HG02970 (cell line): ENCODE results near the gene SLC6A9.

Experiments
- ATAC-seq: cut with Tn5 transposase; IDR thresholded peaks from one replicate; pipeline ENCODE4 v1.9.1; 2021; ENCODE audit warnings: mild to moderate bottlenecking, moderate library complexity, moderate number of reproducible peaks; ENCODE audit not compliant: unreplicated experiment, low FRiP score

The SLC6A9 gene

GRCh38 chr1:44031252-44032169, at the start of gene SLC6A9:
Gene SLC6A9 (minus strand): TSS chr1:44031462. CDS start chr1:44024277, 7,185 bp downstream.
- no peak for ATAC-seq

DNA sequence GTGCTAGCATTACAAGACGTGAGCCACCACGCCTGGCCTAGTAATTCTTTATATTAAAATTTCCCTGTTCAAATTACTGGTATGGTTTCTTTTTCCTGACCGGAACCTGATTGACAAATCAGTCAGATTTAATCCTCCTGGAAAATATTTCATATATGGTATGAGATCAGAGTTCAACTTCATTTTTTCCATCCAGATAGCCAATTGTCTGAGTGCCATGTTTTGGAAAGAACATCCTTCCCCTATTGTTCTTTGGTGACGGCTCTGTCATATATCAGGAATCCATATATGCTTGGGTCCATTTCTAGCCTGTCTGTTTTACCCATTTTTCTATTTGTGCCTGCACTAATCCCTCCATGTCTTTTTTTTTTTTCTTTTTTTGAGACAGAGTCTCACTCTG, 48.3 kb upstream of the SLC6A9 start:
- no peak for ATAC-seq

DNA sequence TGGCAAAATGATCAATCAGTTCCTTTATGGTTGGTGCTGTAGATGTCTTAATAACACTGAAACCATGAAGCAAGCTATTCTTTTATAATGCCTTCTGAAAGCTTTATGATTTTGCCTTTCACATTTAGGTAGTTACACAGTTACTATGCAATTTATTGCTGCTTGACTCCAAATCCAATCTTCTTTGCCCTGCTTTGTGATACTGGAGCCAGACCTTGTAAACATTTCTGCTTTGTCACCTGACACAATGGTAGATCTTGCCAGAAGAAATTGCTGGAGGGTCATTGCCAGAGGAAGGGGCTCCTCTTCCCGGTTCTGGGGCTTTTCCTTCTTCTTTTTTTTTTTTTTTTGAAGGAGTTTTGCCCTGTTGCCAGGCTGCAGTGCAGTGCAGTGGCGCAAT, 46.8 kb upstream of the SLC6A9 start:
- no peak for ATAC-seq

GRCh38 chr1:44077421-44077820, 46.2 kb upstream of the SLC6A9 start:
- ATAC-seq: no peak

DNA sequence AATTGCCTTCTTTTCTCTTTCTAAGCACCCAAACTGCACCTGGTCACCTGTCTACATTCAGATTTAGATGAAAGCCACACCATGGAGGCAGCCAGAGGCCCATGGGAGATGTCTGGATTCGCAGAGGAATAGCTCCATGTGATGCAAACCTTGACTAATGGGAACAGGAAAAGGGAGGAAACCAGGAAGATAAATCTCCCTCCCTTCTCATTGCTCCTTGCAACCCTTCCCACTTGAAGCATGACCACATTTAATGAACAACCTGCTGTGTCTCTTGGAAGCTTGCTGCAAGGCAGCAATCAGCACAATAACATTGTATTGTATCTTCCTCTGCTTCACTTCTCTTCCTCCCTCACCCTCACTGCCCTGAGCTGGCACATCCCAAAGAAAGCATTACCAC, 44.8 kb upstream of the SLC6A9 start:
- no peak for ATAC-seq

DNA sequence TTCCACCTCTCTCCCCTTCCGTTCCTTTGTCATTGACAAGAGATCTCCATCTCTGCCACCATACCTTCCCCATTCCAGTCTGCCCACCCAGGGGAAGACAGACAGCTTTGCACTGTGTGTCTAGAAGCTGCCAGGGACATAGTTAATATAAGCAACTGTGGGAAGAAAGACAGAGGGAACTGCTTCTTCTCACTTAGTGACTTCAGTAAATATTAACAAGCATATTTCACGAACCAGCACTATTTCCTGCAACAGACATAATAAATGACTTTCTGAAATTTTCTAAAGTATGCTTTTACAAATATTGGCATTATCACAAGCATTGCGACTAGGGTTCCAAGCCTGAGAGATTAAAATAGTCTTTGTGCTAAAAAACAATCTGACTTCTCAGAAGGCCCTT, 43.2 kb upstream of the SLC6A9 start:
- no peak for ATAC-seq

GRCh38 chr1:44073528-44073927, 42.3 kb upstream of the SLC6A9 start:
- no peak for ATAC-seq

- no peak for ATAC-seq
Observed at GRCh38 chr1:44072821-44073220, 41.6 kb upstream of the SLC6A9 start.

- no peak for ATAC-seq
Observed at GRCh38 chr1:44072204-44072603, 40.9 kb upstream of the SLC6A9 start.

GRCh38 chr1:44071461-44071860, 40.2 kb upstream of the SLC6A9 start:
- ATAC-seq: no peak

DNA sequence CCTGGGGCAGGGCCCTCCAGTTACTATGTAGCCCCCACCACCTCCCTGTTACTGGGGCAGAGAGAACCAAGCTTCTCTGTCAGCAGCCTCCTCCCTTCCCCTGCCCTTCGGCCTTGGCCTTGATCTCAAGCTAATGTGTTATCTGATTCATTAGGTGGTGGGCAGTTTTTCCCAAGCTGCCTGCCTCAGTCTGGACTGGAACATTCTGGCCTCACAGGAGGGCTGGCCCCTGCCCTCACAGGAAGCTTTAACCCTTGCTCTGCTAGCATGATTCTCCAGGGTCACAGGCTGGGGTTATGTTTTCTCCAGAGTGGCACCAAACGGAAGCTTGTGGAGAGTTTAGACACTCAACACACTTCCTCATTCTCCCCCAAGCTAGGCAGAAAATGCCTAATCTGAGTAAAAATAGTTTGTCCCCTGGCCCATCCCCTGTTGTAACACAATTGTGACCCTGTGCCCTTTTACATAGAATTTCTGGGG, 37.2 kb upstream of the SLC6A9 start:
- ATAC-seq: no peak

DNA sequence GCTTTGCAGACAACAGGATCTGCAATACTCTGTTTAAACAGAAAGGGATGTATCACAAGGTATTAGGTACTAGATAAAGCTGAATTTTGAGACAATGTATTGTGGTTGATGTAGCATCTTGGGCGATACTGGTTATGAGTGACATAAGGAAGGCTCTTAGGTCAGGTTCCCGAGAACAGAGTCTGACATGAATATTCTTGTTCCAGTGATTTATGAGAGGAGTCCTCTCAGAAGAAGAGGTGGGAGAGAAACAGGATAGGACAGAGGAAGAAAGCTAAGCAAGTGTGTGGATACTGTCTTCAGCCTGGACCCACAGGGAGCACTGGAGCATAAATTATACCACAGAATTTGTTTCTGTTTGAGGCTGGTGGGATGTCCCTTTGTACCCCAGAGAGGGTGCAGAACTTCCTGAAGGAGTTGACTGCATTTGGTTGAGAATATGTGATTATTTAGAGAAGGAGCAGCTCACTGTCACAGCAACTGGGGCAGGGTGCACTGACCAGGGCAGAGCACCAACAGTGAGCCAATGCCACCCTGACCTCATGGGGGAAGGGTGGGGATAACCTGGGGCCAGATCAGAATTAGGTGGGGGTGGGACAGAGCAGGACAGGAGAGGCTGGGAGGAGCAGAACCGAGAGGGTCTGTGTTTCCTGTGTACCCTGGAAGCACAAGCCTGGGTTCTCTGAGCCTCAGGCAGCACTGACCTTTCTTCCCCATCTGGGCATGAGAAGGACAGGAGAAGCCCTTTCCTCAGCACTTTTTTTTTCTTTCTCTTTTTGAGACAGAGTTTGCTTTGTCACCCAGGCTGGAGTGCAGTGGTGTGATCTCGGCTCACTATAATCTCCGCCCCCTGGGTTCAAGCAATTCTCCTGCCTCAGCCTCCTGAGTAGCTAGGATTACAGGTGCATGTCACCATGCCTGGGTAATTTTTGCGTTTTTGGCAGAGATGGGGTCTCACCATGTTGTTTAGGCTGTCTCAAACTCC, 36.3 kb upstream of the SLC6A9 start:
- no peak for ATAC-seq

GRCh38 chr1:44062656-44063179, 31.5 kb upstream of the SLC6A9 start:
- ATAC-seq: no peak

DNA sequence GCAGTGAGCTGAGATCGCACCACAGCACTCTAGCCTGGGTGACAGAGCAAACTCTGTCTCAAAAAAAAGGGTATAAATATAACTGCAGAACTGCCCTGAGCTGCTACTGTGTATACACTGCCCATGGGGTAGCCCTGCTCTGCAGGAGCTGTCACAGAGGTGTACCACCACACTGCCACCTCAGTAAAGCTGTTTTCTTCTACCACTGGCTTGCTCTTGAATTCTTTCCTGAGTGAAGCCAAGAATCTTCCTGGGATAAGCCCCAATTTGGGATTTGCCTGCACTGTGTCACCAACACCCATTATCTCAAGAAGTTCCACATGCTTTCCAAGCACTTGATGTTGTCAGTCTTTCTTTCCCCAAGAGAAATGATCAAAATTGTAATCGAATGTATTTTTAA, 30.6 kb upstream of the SLC6A9 start:
- no peak for ATAC-seq

DNA sequence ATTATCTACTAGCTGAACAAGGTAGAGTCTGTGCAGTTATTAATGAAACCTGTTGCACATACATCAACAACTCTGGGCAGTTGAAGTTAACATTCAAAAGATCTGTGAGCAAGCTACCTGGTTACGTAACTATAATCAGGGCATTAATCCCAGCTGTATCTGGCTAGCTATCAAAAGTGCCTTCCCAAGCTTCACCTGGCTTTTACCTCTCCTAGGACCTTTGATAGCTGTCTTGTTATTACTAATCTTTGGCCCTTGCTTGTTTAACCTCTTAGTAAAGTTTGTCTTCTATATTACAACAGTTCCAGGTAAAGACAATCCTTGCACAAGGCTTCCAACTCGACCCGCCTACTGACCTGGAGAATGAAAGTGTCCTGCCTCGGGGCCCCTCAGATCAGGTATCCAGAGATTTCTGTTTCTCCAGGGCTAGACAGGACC, 29.6 kb upstream of the SLC6A9 start:
- ATAC-seq: no peak

DNA sequence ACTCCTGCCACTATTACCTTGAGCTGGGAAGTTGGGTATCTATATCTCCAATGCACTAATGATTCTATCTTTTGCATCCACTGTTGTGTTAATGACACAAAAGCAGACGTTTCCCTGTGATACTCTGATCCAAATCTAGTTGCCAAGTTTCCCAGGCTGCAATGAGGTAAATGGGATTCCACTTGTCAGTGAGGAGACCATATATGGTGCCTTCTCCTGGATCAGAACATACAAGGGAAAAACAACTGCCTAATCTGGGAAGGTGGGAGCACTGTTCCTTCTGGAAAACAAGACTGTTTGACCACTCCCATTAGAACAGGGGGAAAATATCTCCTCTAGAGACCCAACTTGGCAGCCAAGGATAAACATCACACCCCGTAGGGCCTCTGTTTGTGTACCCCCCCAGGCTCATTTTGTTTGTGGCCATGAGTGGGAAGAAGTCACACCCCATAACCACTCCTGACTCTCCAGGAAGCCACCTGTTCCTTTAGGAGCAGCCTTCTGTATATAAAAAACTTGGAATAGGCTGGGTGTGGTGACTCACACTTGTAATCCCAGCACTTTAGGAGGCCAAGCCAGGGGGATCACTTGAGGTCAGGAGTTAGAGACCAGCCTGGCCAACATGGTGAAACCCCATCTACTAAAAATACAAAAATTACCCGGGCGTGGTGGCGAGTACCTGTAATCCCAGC, 28.5 kb upstream of the SLC6A9 start:
- no peak for ATAC-seq

DNA sequence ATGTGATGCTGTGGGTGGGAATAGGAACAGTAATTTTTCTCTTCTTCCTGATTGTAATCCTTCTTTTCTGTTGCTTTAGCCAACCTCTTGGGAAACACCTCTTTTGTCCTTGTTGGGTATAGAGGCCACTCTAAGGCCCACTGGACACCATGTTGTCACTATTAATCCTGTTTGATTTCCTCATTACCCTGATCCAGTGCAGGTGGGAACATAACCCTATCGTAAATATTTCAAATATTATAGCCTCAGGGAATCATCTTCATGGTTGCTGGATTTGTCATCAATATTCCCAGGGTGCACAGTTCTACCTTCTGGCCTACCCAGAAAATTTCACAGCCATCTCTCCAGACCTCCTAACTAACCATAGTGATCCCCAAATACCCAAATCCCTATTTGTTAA, 27.9 kb upstream of the SLC6A9 start:
- no peak for ATAC-seq

- ATAC-seq: no peak
Observed at GRCh38 chr1:44057293-44057692, 26.0 kb upstream of the SLC6A9 start.

- no peak for ATAC-seq
Observed at GRCh38 chr1:44053394-44053793, 22.1 kb upstream of the SLC6A9 start.

- ATAC-seq: no peak
Observed at GRCh38 chr1:44050261-44050660, 19.0 kb upstream of the SLC6A9 start.
